Keratinocyte (primary cell): Measurements from ENCODE around the gene FBXO10. TPM values are rescaled to one million over a fixed set of nuclear protein-coding genes. Genes with fewer than 3 reads are reported as not detected.
"Not testable (repeated sequence)": the region's sequence is repeated elsewhere in the genome, so short reads cannot be mapped to it uniquely, and the experiment has no call there.

ENCODE experiments used
- DNase-seq: peaks from one replicate; pipeline ENCODE4 v3.0.0-alpha.2; 2011; ENCODE audit warnings: low read depth, missing footprints, low spot score
- FAIRE-seq: peaks from 2 replicates; lab custom pipeline; 2011; peaks lifted over from hg19 to GRCh38; lab: Jason Lieb, UNC
- H2AFZ ChIP-seq: 2 replicates; pipeline ENCODE4 v1.6.0; 2012; ENCODE audit warnings: low read length, control low read depth, inconsistent platforms; ENCODE audit not compliant: control insufficient read depth
- H3K27ac ChIP-seq: 2 replicates; pipeline ENCODE4 v1.5.1; 2011; ENCODE audit warnings: low read length; ENCODE audit not compliant: control insufficient read depth, insufficient read depth
- H3K27me3 ChIP-seq: 3 replicates; pipeline ENCODE4 v1.6.0; 2011; ENCODE audit warnings: low read length; ENCODE audit not compliant: control insufficient read depth, insufficient read depth; ENCODE audit errors: extremely low read depth
- H3K36me3 ChIP-seq, 2 experiments: 2 replicates in 1 of 2; 3 replicates in 1 of 2; pipeline ENCODE4 v1.5.1; 2011; ENCODE audit warnings: low read length in 2 of 2, mild to moderate bottlenecking in 1 of 2; ENCODE audit not compliant: control insufficient read depth in 2 of 2, insufficient read depth in 2 of 2; ENCODE audit errors: extremely low read depth in 1 of 2
- H3K4me1 ChIP-seq: 3 replicates; pipeline ENCODE4 v1.5.1; 2011; ENCODE audit warnings: low read length; ENCODE audit not compliant: control insufficient read depth, insufficient read depth; ENCODE audit errors: extremely low read depth
- H3K4me2 ChIP-seq: 3 replicates; pipeline ENCODE4 v1.6.0; 2011; ENCODE audit warnings: low read depth, low read length; ENCODE audit not compliant: control insufficient read depth, insufficient read depth; ENCODE audit errors: extremely low read depth
- H3K4me3 ChIP-seq, 3 experiments: fragments of 200-600 bp in 1 of 3; sonication (generic) in 1 of 3; 2 replicates in 2 of 3; 3 replicates in 1 of 3; pipeline ENCODE4 v1.5.1; 2011 to 2016; ENCODE audit warnings: low read length in 3 of 3, mild to moderate bottlenecking in 3 of 3, control low read depth in 2 of 3, inconsistent platforms in 1 of 3, low read depth in 1 of 3, mixed read lengths in 1 of 3, mixed run types in 1 of 3, moderate library complexity in 1 of 3; ENCODE audit not compliant: control insufficient read depth in 2 of 3, insufficient read depth in 2 of 3; ENCODE audit errors: extremely low read depth in 1 of 3
- H3K79me2 ChIP-seq: 2 replicates; pipeline ENCODE4 v1.6.0; 2012; ENCODE audit warnings: low read length; ENCODE audit not compliant: control insufficient read depth, insufficient read depth
- H3K9ac ChIP-seq: 3 replicates; pipeline ENCODE4 v1.6.0; 2011; ENCODE audit warnings: low read length; ENCODE audit not compliant: control insufficient read depth, insufficient read depth; ENCODE audit errors: extremely low read depth
- H3K9me1 ChIP-seq: 3 replicates; pipeline ENCODE4 v1.6.0; 2011; ENCODE audit warnings: low read length; ENCODE audit not compliant: control insufficient read depth, insufficient read depth; ENCODE audit errors: extremely low read depth
- H3K9me3 ChIP-seq: 2 replicates; pipeline ENCODE4 v1.5.1; 2012; ENCODE audit warnings: low read depth, low read length; ENCODE audit not compliant: control insufficient read depth
- H4K20me1 ChIP-seq: 3 replicates; pipeline ENCODE4 v1.6.0; 2011; ENCODE audit warnings: low read length; ENCODE audit not compliant: control insufficient read depth, insufficient read depth; ENCODE audit errors: extremely low read depth
- CTCF ChIP-seq, 3 experiments: IDR thresholded peaks in 1 of 3; conservative IDR thresholded peaks in 1 of 3; optimal IDR thresholded peaks in 1 of 3; 2 replicates in 2 of 3; 3 replicates in 1 of 3; pipeline versions ENCODE3 to v1.5.1; 2011; ENCODE audit warnings: low read length in 3 of 3, mild to moderate bottlenecking in 3 of 3, moderate library complexity in 2 of 3, control low read depth in 1 of 3, inconsistent platforms in 1 of 3; ENCODE audit not compliant: insufficient read depth in 2 of 3; ENCODE audit errors: extremely low read depth in 1 of 3
- EZH2 ChIP-seq: IDR thresholded peaks from one replicate; pipeline ENCODE4 v1.6.1; 2012; ENCODE audit warnings: inconsistent platforms, mild to moderate bottlenecking, low read length, moderate library complexity
- dilution Hi-C: fragments of 300-500 bp; cut with MboI; formaldehyde crosslinking; loops from one replicate; pipeline ENCODE4 v1.7.0; 2020; ENCODE audit warnings: low sequenced_read_pairs; ENCODE audit not compliant: extremely low pct_ligation_motif_present
- polyA plus RNA-seq, 5 experiments: library from polyadenylated mRNA; depleted of rRNA in 3 of 5; stranded (reverse) in 3 of 5; stranded (forward) in 1 of 5; unstranded in 1 of 5; fragments of >200 nt; gene quantifications; 1 replicate in 1 of 5; 2 replicates in 3 of 5; 3 replicates in 1 of 5; pipeline versions ENCODE4 v1.2.1 to v1.2.3, GENCODE V29; 2011 to 2012; ENCODE audit warnings: missing spikeins in 2 of 5, low read depth in 1 of 5, low replicate concordance in 1 of 5

Gene FBXO10
- polyA plus RNA-seq, 1 donor (not counting 4 experiments of a cell fraction or from before 2014, with no cell fraction given): 4.1 TPM

- dilution Hi-C loops: no loop called here
- no peak overlapping the region for H3K4me2 ChIP-seq
- H3K4me1 ChIP-seq: no peaks in the 10 kb centered on the region
- H3K9me3 ChIP-seq: no peaks in the 10 kb centered on the region
- H4K20me1 ChIP-seq: no peaks in the 10 kb centered on the region
- peaks cover 5 to 6% of the 10 kb centered on the region in 2 experiments for H3K36me3 ChIP-seq
- no peak overlapping the region for H2AFZ ChIP-seq
- H3K27me3 ChIP-seq: no peaks in the 10 kb centered on the region
- TF ChIP-seq CTCF (optimal IDR thresholded peaks at IDR 0.05 in 1 of 3, IDR thresholded peaks at IDR 0.05 in 1 of 3, conservative IDR thresholded peaks at IDR 0.05 in 1 of 3; ENCODE audit: extremely low read depth in 1 of 3, insufficient read depth in 2 of 3, low read length in 3 of 3) (no peak), EZH2 (no peak)
- DNase-seq (no peak), FAIRE-seq (no peak)
- H3K27ac ChIP-seq: no peak overlapping the region
- H3K9ac ChIP-seq: no peak overlapping the region
- H3K4me3 ChIP-seq: no peak overlapping the region
- no peaks in the 10 kb centered on the region for H3K9me1 ChIP-seq
- no peaks in the 10 kb centered on the region for H3K79me2 ChIP-seq
Observed at GRCh38 chr9:37512437-37512836, 63.7 kb downstream of the FBXO10 start.

- Histone ChIP-seq H3K27me3 (no peaks in the 10 kb centered on the region), H3K4me3 (no peak overlapping the region), H3K27ac (no peak overlapping the region), H3K4me1 (no peaks in the 10 kb centered on the region), H3K9me3 (no peaks in the 10 kb centered on the region), H3K36me3 (peaks cover 7 to 12% of the 10 kb centered on the region in 2 experiments), H3K4me2 (no peak overlapping the region), H3K9ac (no peak overlapping the region), H4K20me1 (no peaks in the 10 kb centered on the region), H2AFZ (no peak overlapping the region), H3K9me1 (no peaks in the 10 kb centered on the region), H3K79me2 (no peaks in the 10 kb centered on the region)
- dilution Hi-C loops: no loop called here
- FAIRE-seq: no peak
- DNase-seq: no peak
- TF ChIP-seq CTCF (optimal IDR thresholded peaks at IDR 0.05 in 1 of 3, IDR thresholded peaks at IDR 0.05 in 1 of 3, conservative IDR thresholded peaks at IDR 0.05 in 1 of 3; ENCODE audit: extremely low read depth in 1 of 3, insufficient read depth in 2 of 3, low read length in 3 of 3): peak in 1 of 3 experiments; percentile 42
- TF ChIP-seq EZH2: no peak
Observed at GRCh38 chr9:37511016-37512010, 64.9 kb downstream of the FBXO10 start.

- dilution Hi-C loops, FAIRE-seq, H3K4me3 ChIP-seq, H3K9me3 ChIP-seq, H3K9me1 ChIP-seq, H4K20me1 ChIP-seq, H3K27me3 ChIP-seq, H3K27ac ChIP-seq, H2AFZ ChIP-seq, H3K4me2 ChIP-seq, H3K4me1 ChIP-seq, DNase-seq, H3K79me2 ChIP-seq, H3K9ac ChIP-seq: not testable (repeated sequence)
- peaks cover 7 to 14% of the 10 kb centered on the region in 2 experiments for H3K36me3 ChIP-seq
Observed at GRCh38 chr9:37510053-37510452, 66.1 kb downstream of the FBXO10 start.
